Measurements from ENCODE around the gene RPL32. TPM values are rescaled to one million over a fixed set of nuclear protein-coding genes. Genes with fewer than 3 reads are reported as not detected.

Gene RPL32
- polyA plus RNA-seq, 1 of the 3 experiments (the other 2 are of a cell fraction): 2,311 TPM

- WGBS (ENCODE audit: low lambda C conversion rate): 94% methylated on average over 7 of the region's 9 CpGs
- no peak for TF ChIP-seq ELF1 (IDR thresholded peaks at IDR 0.05)
- no peak for TF ChIP-seq MEF2A (IDR thresholded peaks at IDR 0.05; ENCODE audit: borderline replicate concordance, low read depth)
- no peak for TF ChIP-seq GATA2 (CRISPR knock-in tag; IDR thresholded peaks at IDR 0.05)
- no peak for TF ChIP-seq EP300 (IDR thresholded peaks at IDR 0.05; ENCODE audit: borderline replicate concordance in 1 of 2, low read depth in 1 of 2, low read length in 1 of 2)
- no peaks in the 10 kb centered on the region for H3K36me3 ChIP-seq (replicated peaks in 1 of 2; ENCODE audit: control insufficient read depth in 1 of 2, insufficient read depth in 2 of 2, low read length in 1 of 2)
- no peaks in the 10 kb centered on the region for H4K20me1 ChIP-seq (ENCODE audit: insufficient read depth)
- no peak overlapping the region for H3K27ac ChIP-seq (ENCODE audit: low read depth in 2 of 2, low read length in 1 of 2)
- peaks cover 6 to 15% of the 10 kb centered on the region in 2 experiments; a peak in 2 of 4 replicates for H3K4me1 ChIP-seq (ENCODE audit: control insufficient read depth in 1 of 2, insufficient read depth in 2 of 2, low read depth in 1 of 2, low read length in 1 of 2)
- H3K4me3 ChIP-seq (ENCODE audit: low read depth in 2 of 2, low read length in 1 of 2): no peak overlapping the region
- no peaks in the 10 kb centered on the region for H3F3A ChIP-seq (replicated peaks; ENCODE audit: insufficient read depth)
- CTCF ChIA-PET: interaction anchor here (1.1 to 1.4 kb wide), 2 partner anchors 10 to 87 kb away, joined by 3 to 5 read pairs; partner anchors contain the start of gene CAND2
- H3K9ac ChIP-seq: no peak overlapping the region
- no peak overlapping the region for H2AFZ ChIP-seq (ENCODE audit: low read depth)
- no peaks in the 10 kb centered on the region for H3K79me2 ChIP-seq (ENCODE audit: insufficient read depth)
- POLR2A ChIA-PET: no interaction called here
- no peaks in the 10 kb centered on the region for H3K9me2 ChIP-seq
- H3K27me3 ChIP-seq (ENCODE audit: insufficient read depth): no peaks in the 10 kb centered on the region
- no peak for DNase-seq
- no peak overlapping the region for H3K4me2 ChIP-seq
- H3K9me3 ChIP-seq: no peaks in the 10 kb centered on the region
Observed at GRCh38 chr3:12807066-12807465, 34.3 kb downstream of the RPL32 start.

- no peaks in the 10 kb centered on the region for H3K79me2 ChIP-seq (ENCODE audit: insufficient read depth)
- no peaks in the 10 kb centered on the region for H3K9me2 ChIP-seq
- no peak overlapping the region for H3K4me2 ChIP-seq
- no peaks in the 10 kb centered on the region for H4K20me1 ChIP-seq (ENCODE audit: insufficient read depth)
- no peak overlapping the region for H3K27ac ChIP-seq (ENCODE audit: low read depth in 2 of 2, low read length in 1 of 2)
- CTCF ChIA-PET: interaction anchor here (0.8 kb wide), 1 partner anchor 83 kb away, joined by 3 read pairs; no protein-coding TSS in a partner anchor
- no peaks in the 10 kb centered on the region for H3K27me3 ChIP-seq (ENCODE audit: insufficient read depth)
- H3K4me1 ChIP-seq (ENCODE audit: control insufficient read depth in 1 of 2, insufficient read depth in 2 of 2, low read depth in 1 of 2, low read length in 1 of 2): no peaks in the 10 kb centered on the region; a peak in 1 of 4 replicates
- 80% methylated on average over 11 of the region's 12 CpGs for WGBS (ENCODE audit: low lambda C conversion rate)
- H3K9me3 ChIP-seq: no peaks in the 10 kb centered on the region
- no peak overlapping the region for H3K9ac ChIP-seq
- H2AFZ ChIP-seq (ENCODE audit: low read depth): no peak overlapping the region
- DNase-seq: no peak
- no peak overlapping the region for H3K4me3 ChIP-seq (ENCODE audit: low read depth in 2 of 2, low read length in 1 of 2)
- TF ChIP-seq USF1 (IDR thresholded peaks at IDR 0.05; ENCODE audit: borderline replicate concordance, low read depth): no peak
- TF ChIP-seq FOXJ3 (CRISPR knock-in tag; IDR thresholded peaks at IDR 0.05): no peak
- no peak for TF ChIP-seq MEF2A (IDR thresholded peaks at IDR 0.05; ENCODE audit: borderline replicate concordance, low read depth)
- no peak for TF ChIP-seq RFX5 (IDR thresholded peaks at IDR 0.05; ENCODE audit: low read length)
- TF ChIP-seq GATA2 (CRISPR knock-in tag; IDR thresholded peaks at IDR 0.05): no peak
- no peak for TF ChIP-seq IRF3 (IDR thresholded peaks at IDR 0.05; ENCODE audit: low read depth, low read length)
- no peak for TF ChIP-seq EZH2phosphoT487 (IDR thresholded peaks at IDR 0.05; ENCODE audit: borderline replicate concordance, low read depth)
- TF ChIP-seq GABPA (IDR thresholded peaks at IDR 0.05; ENCODE audit: low read depth): no peak
- TF ChIP-seq CTCF (IDR thresholded peaks at IDR 0.05): no peak
- TF ChIP-seq FOSL2 (IDR thresholded peaks at IDR 0.05; ENCODE audit: borderline replicate concordance, low read depth): no peak
- TF ChIP-seq TAF1 (IDR thresholded peaks at IDR 0.05; ENCODE audit: borderline replicate concordance, low read depth, low read length): no peak
- POLR2A ChIA-PET: no interaction called here
- peaks cover under 1% of the 10 kb centered on the region for H3F3A ChIP-seq (replicated peaks; ENCODE audit: insufficient read depth)
- H3K36me3 ChIP-seq (replicated peaks in 1 of 2; ENCODE audit: control insufficient read depth in 1 of 2, insufficient read depth in 2 of 2, low read length in 1 of 2): no peaks in the 10 kb centered on the region
Observed at GRCh38 chr3:12803371-12803770, 38.0 kb downstream of the RPL32 start.

Measured in SK-N-SH (cell line).